ENCODE results near the gene TRIM39. TPM values are rescaled to one million over a fixed set of nuclear protein-coding genes. Genes with fewer than 3 reads are reported as not detected.

TRIM39 gene
- total RNA-seq, 1 donor from 2014 or later: 11.2 TPM

DNA sequence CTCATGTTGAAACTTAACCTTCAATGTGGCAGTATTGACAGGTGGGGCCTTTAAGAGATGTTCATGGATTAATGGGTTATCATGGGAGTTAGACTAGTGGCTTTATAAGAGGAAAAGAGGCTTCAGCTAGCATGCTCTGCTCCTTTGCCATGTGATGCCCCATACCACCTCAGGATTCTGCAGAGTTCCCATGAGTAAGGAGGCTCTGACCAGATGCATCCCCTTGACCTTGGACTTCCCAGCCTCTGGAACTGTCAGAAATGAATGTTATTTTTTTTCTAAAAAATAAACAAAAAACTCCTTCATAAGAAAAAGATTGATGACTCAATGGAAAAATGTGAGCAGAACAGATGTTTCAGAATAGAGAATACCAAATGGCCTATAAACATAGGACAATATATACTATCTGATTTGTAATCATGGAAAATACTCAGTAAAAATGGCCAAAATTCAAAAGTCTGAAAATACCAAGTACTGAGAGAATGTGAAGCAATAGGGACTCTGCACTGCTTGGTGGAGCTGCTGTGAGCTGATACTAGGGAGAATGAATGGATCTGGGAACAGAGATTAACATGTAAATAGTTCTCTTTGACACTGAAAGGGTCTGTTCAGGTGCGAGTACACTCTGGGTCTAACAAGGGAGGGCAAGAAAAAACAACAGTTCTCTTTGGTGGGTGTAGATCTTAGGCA is 7.4 kb upstream of the TRIM39 start:
- H3K9me3 Mint-ChIP-seq: no peaks in the 10 kb centered on the region
- no peaks in the 10 kb centered on the region for H3K27me3 Mint-ChIP-seq (ENCODE audit: low read depth)
- peaks cover 61% of the 10 kb centered on the region for H3K36me3 Mint-ChIP-seq (ENCODE audit: low read depth)
- no peak overlapping the region for H3K27ac Mint-ChIP-seq
- DNase-seq (ENCODE audit: low spot score): no peak
- no peak overlapping the region for H3K4me3 Mint-ChIP-seq (ENCODE audit: low read depth)
- H3K4me1 Mint-ChIP-seq (ENCODE audit: low read depth): peaks cover 53% of the 10 kb centered on the region
- intact Hi-C loops (cut with micrococcal nuclease): no loop called here

GRCh38 chr6:30321692-30322388 is 4.9 kb upstream of the TRIM39 start:
- H3K27ac Mint-ChIP-seq: no peak overlapping the region
- H3K9me3 Mint-ChIP-seq: no peaks in the 10 kb centered on the region
- peaks cover 64% of the 10 kb centered on the region for H3K4me1 Mint-ChIP-seq (ENCODE audit: low read depth)
- peaks cover 58% of the 10 kb centered on the region for H3K36me3 Mint-ChIP-seq (ENCODE audit: low read depth)
- DNase-seq (ENCODE audit: low spot score): no peak
- no peak overlapping the region for H3K4me3 Mint-ChIP-seq (ENCODE audit: low read depth)
- H3K27me3 Mint-ChIP-seq (ENCODE audit: low read depth): no peaks in the 10 kb centered on the region
- intact Hi-C loops (cut with micrococcal nuclease): loop anchor here (10.0 kb wide), 1 partner anchor 253 kb away; the partner anchor contains the start of gene ABCF1

GRCh38 chr6:30322527-30323501 is 3.9 kb upstream of the TRIM39 start:
- DNase-seq (ENCODE audit: low spot score): no peak
- no peaks in the 10 kb centered on the region for H3K27me3 Mint-ChIP-seq (ENCODE audit: low read depth)
- intact Hi-C loops (cut with micrococcal nuclease): loop anchor here (10.0 kb wide), 1 partner anchor 252 kb away; the partner anchor contains the start of gene ABCF1
- H3K4me1 Mint-ChIP-seq (ENCODE audit: low read depth): peaks cover 66% of the 10 kb centered on the region
- H3K9me3 Mint-ChIP-seq: no peaks in the 10 kb centered on the region
- peak overlapping the region; percentile 15 for H3K4me3 Mint-ChIP-seq (ENCODE audit: low read depth)
- peaks cover 53% of the 10 kb centered on the region for H3K36me3 Mint-ChIP-seq (ENCODE audit: low read depth)
- peak overlapping the region; percentile 43 for H3K27ac Mint-ChIP-seq

GRCh38 chr6:30323806-30324205 is 2.9 kb upstream of the TRIM39 start:
- no peaks in the 10 kb centered on the region for H3K27me3 Mint-ChIP-seq (ENCODE audit: low read depth)
- DNase-seq (ENCODE audit: low spot score): no peak
- no peaks in the 10 kb centered on the region for H3K9me3 Mint-ChIP-seq
- peaks cover 64% of the 10 kb centered on the region for H3K4me1 Mint-ChIP-seq (ENCODE audit: low read depth)
- H3K4me3 Mint-ChIP-seq (ENCODE audit: low read depth): no peak overlapping the region
- H3K27ac Mint-ChIP-seq: no peak overlapping the region
- H3K36me3 Mint-ChIP-seq (ENCODE audit: low read depth): peaks cover 47% of the 10 kb centered on the region
- intact Hi-C loops (cut with micrococcal nuclease): loop anchor here (10.0 kb wide), 1 partner anchor 251 kb away; the partner anchor contains the start of gene ABCF1

DNA sequence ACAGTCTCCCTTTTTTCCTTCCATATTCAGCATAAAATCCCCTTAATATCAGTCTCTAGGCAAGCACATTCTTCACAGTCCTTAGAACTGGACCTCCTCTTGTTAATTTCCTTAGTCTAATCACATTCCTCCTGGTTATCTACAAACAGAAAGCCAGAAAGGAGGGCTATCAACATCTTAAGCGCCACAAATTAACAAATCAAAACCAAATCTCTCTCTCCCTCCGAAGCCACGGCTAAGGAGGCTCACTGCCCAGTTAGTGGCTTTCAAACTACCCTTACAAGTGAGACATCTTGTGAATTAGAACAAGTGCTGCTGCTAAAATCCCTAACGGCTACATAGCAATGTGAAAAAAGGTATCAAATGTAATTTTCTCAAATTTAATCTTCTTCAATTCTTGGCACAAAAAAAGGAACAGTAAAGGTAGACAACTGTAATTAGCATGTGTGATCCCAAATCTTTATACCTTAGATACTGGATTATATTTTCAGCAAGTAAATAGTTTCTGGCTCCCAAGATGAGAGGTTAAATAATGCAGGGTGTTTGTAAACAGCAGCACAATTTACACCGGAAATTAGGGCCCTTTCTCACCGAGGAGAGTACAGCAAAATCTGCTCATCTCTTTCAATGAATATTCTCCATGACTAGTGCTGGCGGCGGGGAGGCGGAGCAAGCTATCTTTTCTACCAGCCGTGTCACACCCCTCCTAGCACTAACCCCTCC is 1.4 kb upstream of the TRIM39 start:
- peaks cover 56% of the 10 kb centered on the region for H3K4me1 Mint-ChIP-seq (ENCODE audit: low read depth)
- H3K27ac Mint-ChIP-seq: peak overlapping the region; percentile 93

GRCh38 chr6:30325873-30326525 is 728 bp upstream of the TRIM39 start:
- Mint-ChIP-seq H3K36me3 (ENCODE audit: low read depth) (peaks cover 49% of the 10 kb centered on the region), H3K4me1 (ENCODE audit: low read depth) (peaks cover 51% of the 10 kb centered on the region), H3K27me3 (ENCODE audit: low read depth) (no peaks in the 10 kb centered on the region), H3K9me3 (no peaks in the 10 kb centered on the region), H3K27ac (peak overlapping the region; percentile 93), H3K4me3 (ENCODE audit: low read depth) (peak overlapping the region; percentile 94)
- intact Hi-C loops (cut with micrococcal nuclease): loop anchor here (1.0 to 10.0 kb wide), 6 partner anchors 19 to 356 kb away; partner anchors contain the start of genes ABCF1, MRPS18B, PPP1R10 and PPP1R11
- DNase-seq (ENCODE audit: low spot score): peak; percentile 76

More for the DNA sequence above, 1.4 kb upstream of the TRIM39 start:
- DNase-seq (ENCODE audit: low spot score): peak; percentile 77
- intact Hi-C loops (cut with micrococcal nuclease): loop anchor here (5.0 to 10.0 kb wide), 3 partner anchors 249 to 357 kb away; partner anchors contain the start of genes ABCF1 and PPP1R11
- H3K4me3 Mint-ChIP-seq (ENCODE audit: low read depth): peak overlapping the region; percentile 94
- peaks cover 52% of the 10 kb centered on the region for H3K36me3 Mint-ChIP-seq (ENCODE audit: low read depth)
- no peaks in the 10 kb centered on the region for H3K27me3 Mint-ChIP-seq (ENCODE audit: low read depth)
- no peaks in the 10 kb centered on the region for H3K9me3 Mint-ChIP-seq

GRCh38 chr6:30327232-30327746 is 562 bp downstream of the TRIM39 start:
- no peak for DNase-seq (ENCODE audit: low spot score)
- H3K36me3 Mint-ChIP-seq (ENCODE audit: low read depth): peaks cover 50% of the 10 kb centered on the region
- peaks cover 42% of the 10 kb centered on the region for H3K4me1 Mint-ChIP-seq (ENCODE audit: low read depth)
- peak overlapping the region; percentile 87 for H3K4me3 Mint-ChIP-seq (ENCODE audit: low read depth)
- no peaks in the 10 kb centered on the region for H3K9me3 Mint-ChIP-seq
- intact Hi-C loops (cut with micrococcal nuclease): loop anchor here (2.0 to 10.0 kb wide), 4 partner anchors 248 to 355 kb away; partner anchors contain the start of genes ABCF1, MRPS18B, PPP1R10 and PPP1R11
- no peaks in the 10 kb centered on the region for H3K27me3 Mint-ChIP-seq (ENCODE audit: low read depth)
- H3K27ac Mint-ChIP-seq: peak overlapping the region; percentile 85

DNA sequence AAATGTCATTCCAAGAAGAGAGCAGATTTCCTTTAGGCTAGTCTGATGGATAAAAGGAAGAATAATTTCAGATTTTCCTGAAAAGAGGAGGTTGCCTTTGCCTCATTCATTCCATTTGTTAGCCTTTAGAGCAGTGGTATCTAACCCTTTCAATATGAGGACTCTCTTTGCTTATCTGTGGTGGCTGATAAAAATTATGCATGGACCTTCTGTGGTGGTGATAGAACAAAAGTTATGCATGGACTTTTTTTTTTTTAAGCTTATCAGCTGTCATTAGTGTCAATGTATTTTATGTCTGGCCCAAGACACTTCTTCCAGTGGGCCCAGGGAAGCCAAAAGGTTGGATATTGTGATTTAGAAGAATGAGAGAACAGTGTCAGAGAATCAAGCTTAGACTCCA is 1.7 kb downstream of the TRIM39 start:
- H3K9me3 Mint-ChIP-seq: no peaks in the 10 kb centered on the region
- no peaks in the 10 kb centered on the region for H3K27me3 Mint-ChIP-seq (ENCODE audit: low read depth)
- intact Hi-C loops (cut with micrococcal nuclease): loop anchor here (5.0 to 10.0 kb wide), 3 partner anchors 246 to 354 kb away; partner anchors contain the start of genes ABCF1 and PPP1R11
- H3K4me3 Mint-ChIP-seq (ENCODE audit: low read depth): no peak overlapping the region
- DNase-seq (ENCODE audit: low spot score): no peak
- H3K36me3 Mint-ChIP-seq (ENCODE audit: low read depth): peaks cover 49% of the 10 kb centered on the region
- peaks cover 32% of the 10 kb centered on the region for H3K4me1 Mint-ChIP-seq (ENCODE audit: low read depth)
- H3K27ac Mint-ChIP-seq: no peak overlapping the region

- no peak for DNase-seq (ENCODE audit: low spot score)
- H3K36me3 Mint-ChIP-seq (ENCODE audit: low read depth): peaks cover 51% of the 10 kb centered on the region
- H3K27ac Mint-ChIP-seq: no peak overlapping the region
- H3K27me3 Mint-ChIP-seq (ENCODE audit: low read depth): no peaks in the 10 kb centered on the region
- no peak overlapping the region for H3K4me3 Mint-ChIP-seq (ENCODE audit: low read depth)
- H3K4me1 Mint-ChIP-seq (ENCODE audit: low read depth): peaks cover 24% of the 10 kb centered on the region
- intact Hi-C loops (cut with micrococcal nuclease): loop anchor here (5.0 to 10.0 kb wide), 3 partner anchors 245 to 353 kb away; partner anchors contain the start of genes ABCF1 and PPP1R11
- H3K9me3 Mint-ChIP-seq: no peaks in the 10 kb centered on the region
Observed at GRCh38 chr6:30329331-30329730, 2.6 kb downstream of the TRIM39 start.

- intact Hi-C loops (cut with micrococcal nuclease): no loop called here
- no peaks in the 10 kb centered on the region for H3K9me3 Mint-ChIP-seq
- H3K4me1 Mint-ChIP-seq (ENCODE audit: low read depth): peaks cover 13% of the 10 kb centered on the region
- no peaks in the 10 kb centered on the region for H3K27me3 Mint-ChIP-seq (ENCODE audit: low read depth)
- H3K27ac Mint-ChIP-seq: no peak overlapping the region
- DNase-seq (ENCODE audit: low spot score): no peak
- peaks cover 63% of the 10 kb centered on the region for H3K36me3 Mint-ChIP-seq (ENCODE audit: low read depth)
- no peak overlapping the region for H3K4me3 Mint-ChIP-seq (ENCODE audit: low read depth)
Observed at GRCh38 chr6:30331981-30332380, 5.3 kb downstream of the TRIM39 start.

- Mint-ChIP-seq H3K36me3 (ENCODE audit: low read depth) (peaks cover 67% of the 10 kb centered on the region), H3K27ac (no peak overlapping the region), H3K27me3 (ENCODE audit: low read depth) (no peaks in the 10 kb centered on the region), H3K9me3 (no peaks in the 10 kb centered on the region), H3K4me1 (ENCODE audit: low read depth) (no peaks in the 10 kb centered on the region), H3K4me3 (ENCODE audit: low read depth) (no peak overlapping the region)
- no peak for DNase-seq (ENCODE audit: low spot score)
- intact Hi-C loops (cut with micrococcal nuclease): no loop called here
Observed at GRCh38 chr6:30334075-30334783, 7.5 kb downstream of the TRIM39 start.

Data from activated T-helper 2 cell treated with anti-CD3 and anti-CD28 coated beads, Interferon-gamma antibody, Interleukin-2, Interleukin-4, amounts not matched to agents 10 μg/mL and 5 μg/mL and 100 μg/mL, durations not matched to agents 14 hours and 24 hours and 36 hours (primary cell).